Activated naive CD4-positive, alpha-beta T cell treated with anti-CD3 and anti-CD28 coated beads, Interleukin-2, amount 50 U/mL, for 72 hours (primary cell): ENCODE measurements around the gene C3orf22. TPM values are rescaled to one million over a fixed set of nuclear protein-coding genes. Genes with fewer than 3 reads are reported as not detected.
"Not testable (repeated sequence)": the region's sequence is repeated elsewhere in the genome, so short reads cannot be mapped to it uniquely, and the experiment has no call there.

Experiments
- ATAC-seq, 2 donors: fragments of 150-1000 bp; cut with Tn5 transposase; 2 replicates each; pipeline ENCODE4 v1.10.0; 2021; ENCODE audit warnings: mild to moderate bottlenecking in 2 of 2, moderate library complexity in 2 of 2
- DNase-seq, 2 donors: peaks; one replicate each; pipeline ENCODE4 v3.0.0; 2021 to 2022; ENCODE audit warnings: low spot score in 2 of 2
- H3K27ac Mint-ChIP-seq, 2 donors: one replicate each; pipeline ENCODE4 v1.8.0; 2022; ENCODE audit warnings: mild to moderate bottlenecking in 2 of 2, mixed read lengths in 2 of 2
- H3K36me3 Mint-ChIP-seq, 2 donors: one replicate each; pipeline ENCODE4 v1.8.0; 2022; ENCODE audit warnings: mixed read lengths in 2 of 2
- H3K9me3 Mint-ChIP-seq, 2 donors: one replicate each; pipeline ENCODE4 v1.8.0; 2022; ENCODE audit warnings: mixed read lengths in 2 of 2
- total RNA-seq, 2 donors: library from RNA; stranded (reverse); gene quantifications; one replicate each; pipeline ENCODE4 v1.2.3, GENCODE V29; 2022

Gene C3orf22, protein sequence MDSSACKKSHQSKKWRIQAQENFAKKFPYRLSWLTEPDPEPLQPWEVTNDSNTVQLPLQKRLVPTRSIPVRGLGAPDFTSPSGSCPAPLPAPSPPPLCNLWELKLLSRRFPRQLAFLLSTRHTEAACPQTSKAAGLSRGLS
- total RNA-seq: not detected

GRCh38 chr3:126558336-126559071, at the start of gene C3orf22:
Gene C3orf22, minus strand, starts transcription at chr3:126558932. Its CDS starts 5,542 bp downstream, at chr3:126553390.
- ATAC-seq (no peak), DNase-seq (peak in 1 of 2 donors; percentile 48)
- H3K9me3 Mint-ChIP-seq: peaks cover 3 to 8% of the 10 kb centered on the region in 2 donors
- no peak within 1 kb of the TSS for H3K27ac Mint-ChIP-seq
- no peaks in the 10 kb centered on the region for H3K36me3 Mint-ChIP-seq

DNA sequence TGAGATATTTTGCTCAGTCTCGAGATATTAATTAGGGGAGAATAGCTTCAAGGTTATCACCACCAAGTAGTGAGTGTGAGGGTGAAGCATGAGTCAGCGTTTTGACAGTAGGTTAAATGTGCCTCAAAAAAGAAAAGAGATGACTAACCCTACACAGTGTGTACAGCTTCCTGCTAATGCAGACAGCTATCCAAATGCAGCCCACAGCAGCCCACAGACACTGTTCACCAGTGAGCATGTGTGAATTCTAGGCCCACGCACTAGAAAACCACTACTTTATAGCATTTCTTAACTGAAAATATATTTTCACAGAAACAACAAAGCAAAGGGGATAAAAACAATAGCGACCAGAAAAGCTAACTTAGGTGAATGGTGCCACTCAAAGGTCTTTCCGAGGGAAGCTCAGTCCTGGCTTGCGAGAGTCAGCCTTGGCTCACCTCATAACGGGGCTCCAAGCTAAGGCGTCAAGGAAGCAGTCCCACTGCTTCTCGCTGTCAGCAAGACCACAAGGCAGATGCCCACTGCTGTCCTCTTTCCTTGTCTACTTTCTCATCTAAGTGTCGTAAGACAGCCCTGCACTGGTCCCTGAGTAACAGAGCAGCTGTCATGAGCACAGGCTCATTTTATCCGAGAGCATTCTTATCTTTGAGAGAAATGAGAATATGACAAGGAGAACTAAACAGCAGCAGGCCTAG, 48.6 kb upstream of the C3orf22 start:
- DNase-seq (no peak), ATAC-seq (peak; percentile 56 to 75)
- peaks cover 0 to 21% of the 10 kb centered on the region in 2 donors for H3K36me3 Mint-ChIP-seq
- no peaks in the 10 kb centered on the region for H3K9me3 Mint-ChIP-seq
- no peak overlapping the region for H3K27ac Mint-ChIP-seq

- Mint-ChIP-seq H3K36me3 (peaks cover 0 to 21% of the 10 kb centered on the region in 2 donors), H3K27ac (no peak overlapping the region), H3K9me3 (peaks cover 0 to 3% of the 10 kb centered on the region in 2 donors)
- DNase-seq (no peak), ATAC-seq (no peak)
Observed at GRCh38 chr3:126606001-126606400, 47.3 kb upstream of the C3orf22 start.

- Mint-ChIP-seq H3K27ac (no peak overlapping the region), H3K36me3 (peaks cover 0 to 21% of the 10 kb centered on the region in 2 donors), H3K9me3 (peaks cover 0 to 3% of the 10 kb centered on the region in 2 donors)
- ATAC-seq (no peak), DNase-seq (no peak)
Observed at GRCh38 chr3:126604691-126605090, 46.0 kb upstream of the C3orf22 start.

- Mint-ChIP-seq H3K27ac (no peak overlapping the region), H3K9me3 (peaks cover 7 to 9% of the 10 kb centered on the region in 2 donors), H3K36me3 (peaks cover 5 to 16% of the 10 kb centered on the region in 2 donors)
- DNase-seq (no peak), ATAC-seq (no peak)
Observed at GRCh38 chr3:126599101-126599500, 40.4 kb upstream of the C3orf22 start.

- not testable (repeated sequence) for H3K27ac Mint-ChIP-seq, DNase-seq, ATAC-seq
- Mint-ChIP-seq H3K36me3 (peaks cover 17 to 31% of the 10 kb centered on the region in 2 donors), H3K9me3 (peaks cover 16 to 23% of the 10 kb centered on the region in 2 donors)
Observed at GRCh38 chr3:126595479-126595878, 36.7 kb upstream of the C3orf22 start.

GRCh38 chr3:126591515-126591914, 32.8 kb upstream of the C3orf22 start:
- peaks cover 27 to 54% of the 10 kb centered on the region in 2 donors for H3K36me3 Mint-ChIP-seq

GRCh38 chr3:126582311-126582710, 23.6 kb upstream of the C3orf22 start:
- DNase-seq (no peak), ATAC-seq (no peak)
- no peaks in the 10 kb centered on the region for H3K36me3 Mint-ChIP-seq
- peaks cover 0 to 5% of the 10 kb centered on the region in 2 donors for H3K9me3 Mint-ChIP-seq
- H3K27ac Mint-ChIP-seq: no peak overlapping the region

More at GRCh38 chr3:126591515-126591914, 32.8 kb upstream of the C3orf22 start:
- not testable (repeated sequence) for H3K27ac Mint-ChIP-seq, ATAC-seq, DNase-seq
- peaks cover 22 to 38% of the 10 kb centered on the region in 2 donors for H3K9me3 Mint-ChIP-seq

GRCh38 chr3:126581569-126581968, 22.8 kb upstream of the C3orf22 start:
- ATAC-seq (no peak), DNase-seq (no peak)
- Mint-ChIP-seq H3K36me3 (no peaks in the 10 kb centered on the region), H3K27ac (no peak overlapping the region), H3K9me3 (no peaks in the 10 kb centered on the region)

- Mint-ChIP-seq H3K27ac (no peak overlapping the region), H3K9me3 (no peaks in the 10 kb centered on the region), H3K36me3 (no peaks in the 10 kb centered on the region)
- no peak for ATAC-seq
- DNase-seq: no peak
Observed at GRCh38 chr3:126580746-126581145, 22.0 kb upstream of the C3orf22 start.

GRCh38 chr3:126578702-126579101, 20.0 kb upstream of the C3orf22 start:
- no peak overlapping the region for H3K27ac Mint-ChIP-seq
- ATAC-seq (no peak), DNase-seq (no peak)
- H3K36me3 Mint-ChIP-seq: no peaks in the 10 kb centered on the region
- H3K9me3 Mint-ChIP-seq: no peaks in the 10 kb centered on the region

DNA sequence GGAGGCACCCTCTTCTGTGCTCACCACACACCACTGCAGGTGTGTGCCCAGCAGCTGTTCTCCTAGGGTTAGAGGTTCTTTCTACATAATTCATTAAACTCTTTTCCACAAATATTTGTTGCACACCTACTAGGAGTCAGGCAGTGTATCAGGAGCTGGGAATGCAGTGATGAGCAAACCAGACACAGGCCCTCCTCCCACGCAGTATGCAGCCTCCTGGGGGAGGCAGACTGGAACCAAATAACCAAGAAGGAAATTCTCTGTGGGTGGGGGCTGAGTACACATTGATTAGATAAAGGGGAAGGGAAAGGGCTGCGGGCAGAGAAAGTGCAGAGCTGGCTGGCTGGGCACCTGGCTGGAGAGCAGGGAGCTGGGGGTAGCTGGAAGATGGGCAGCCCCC, 18.5 kb upstream of the C3orf22 start:
- no peaks in the 10 kb centered on the region for H3K36me3 Mint-ChIP-seq
- H3K27ac Mint-ChIP-seq: no peak overlapping the region
- ATAC-seq: no peak
- DNase-seq: no peak
- H3K9me3 Mint-ChIP-seq: no peaks in the 10 kb centered on the region

DNA sequence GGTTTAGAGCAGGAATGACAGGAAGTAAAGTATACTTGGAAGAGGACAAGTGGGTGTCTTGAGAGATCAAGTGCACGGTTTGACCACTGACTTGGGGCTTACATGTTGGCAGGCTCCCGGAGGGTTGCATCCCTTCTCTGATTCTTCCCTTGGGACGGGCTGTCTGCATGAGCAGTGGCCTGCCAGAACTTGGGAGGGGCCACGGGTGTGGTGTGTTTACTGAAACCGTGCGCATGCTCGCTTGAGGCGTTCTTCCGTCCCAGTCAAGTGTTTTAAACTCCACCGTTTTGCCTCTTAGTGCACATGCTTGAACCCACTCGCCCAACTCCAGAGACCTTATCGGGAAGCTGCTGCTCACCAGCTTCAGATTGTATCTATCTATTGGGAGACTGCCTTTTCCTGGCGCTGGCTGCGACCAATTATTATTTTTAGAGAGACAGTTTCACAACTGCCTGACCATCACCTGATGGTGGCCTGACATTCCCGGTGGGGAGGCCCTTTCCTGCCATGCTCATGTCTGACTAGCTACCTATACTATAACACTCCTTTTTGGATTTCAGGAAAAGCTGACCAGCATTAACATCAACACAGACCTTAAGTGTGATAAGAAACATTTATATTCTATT, 14.9 kb upstream of the C3orf22 start:
- no peak overlapping the region for H3K27ac Mint-ChIP-seq
- H3K36me3 Mint-ChIP-seq: no peaks in the 10 kb centered on the region
- H3K9me3 Mint-ChIP-seq: no peaks in the 10 kb centered on the region
- no peak for DNase-seq
- ATAC-seq: no peak

GRCh38 chr3:126571078-126571477, 12.3 kb upstream of the C3orf22 start:
- no peaks in the 10 kb centered on the region for H3K9me3 Mint-ChIP-seq
- no peak for ATAC-seq

DNA sequence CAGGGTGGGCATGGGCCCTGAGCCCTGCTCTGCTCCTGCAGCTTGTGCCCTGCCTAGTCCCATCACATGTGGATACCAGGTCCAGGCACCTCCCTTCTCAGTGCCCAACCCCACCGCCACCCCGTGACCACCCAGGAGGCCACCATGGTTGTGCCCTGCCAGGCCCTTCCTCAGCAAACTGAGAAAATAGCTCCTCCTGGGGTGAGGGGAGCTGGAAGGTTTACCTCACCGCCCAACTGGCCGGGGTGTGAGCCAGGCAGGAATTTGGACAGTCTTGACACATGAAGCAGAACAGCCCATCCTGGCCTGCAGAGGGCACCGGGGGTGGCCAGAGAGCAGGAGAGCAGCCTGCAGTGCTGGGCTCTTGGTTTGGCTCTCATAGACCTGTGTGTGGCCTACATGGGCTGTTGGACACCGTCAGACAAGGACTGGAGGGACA, 11.4 kb upstream of the C3orf22 start:
- Mint-ChIP-seq H3K9me3 (no peaks in the 10 kb centered on the region), H3K36me3 (no peaks in the 10 kb centered on the region), H3K27ac (no peak overlapping the region)
- ATAC-seq: no peak
- DNase-seq: no peak

More at GRCh38 chr3:126571078-126571477, 12.3 kb upstream of the C3orf22 start:
- Mint-ChIP-seq H3K36me3 (no peaks in the 10 kb centered on the region), H3K27ac (no peak overlapping the region)
- DNase-seq: no peak

GRCh38 chr3:126569390-126569975, 10.8 kb upstream of the C3orf22 start:
- no peak for ATAC-seq
- peak in 1 of 2 donors; percentile 26 for DNase-seq
- H3K27ac Mint-ChIP-seq: no peak overlapping the region
- no peaks in the 10 kb centered on the region for H3K9me3 Mint-ChIP-seq
- H3K36me3 Mint-ChIP-seq: no peaks in the 10 kb centered on the region
